ENCODE data around the gene SCYL1. TPM values are rescaled to one million over a fixed set of nuclear protein-coding genes. Genes with fewer than 3 reads are reported as not detected.

The SCYL1 gene
- total RNA-seq, 1 experiment from 2014 or later: 70.9 TPM

- POLR2A ChIA-PET: interaction anchor here (1.1 to 30.1 kb wide), 21 partner anchors 10 to 186 kb away, joined by 3 to 2994 read pairs (median 7); partner anchors contain the start of genes DPF2, FAM89B, FRMD8 and MALAT1
- H3K36me3 Mint-ChIP-seq (ENCODE audit: insufficient read depth, unreplicated experiment): no peaks in the 10 kb centered on the region
- H3K4me3 Mint-ChIP-seq (ENCODE audit: unreplicated experiment): no peak overlapping the region
- H3K27me3 Mint-ChIP-seq (ENCODE audit: insufficient read depth, unreplicated experiment): no peaks in the 10 kb centered on the region
- BruUV-seq (replicated peaks): no TSS peak
- intact Hi-C loops (cut with micrococcal nuclease): no loop called here
- CTCF ChIA-PET: interaction anchor here (1.0 to 1.8 kb wide), 3 partner anchors 9 to 122 kb away, joined by 5 to 7 read pairs (median 6); no protein-coding TSS in a partner anchor
- TF ChIP-seq CTCF (IDR thresholded peaks at IDR 0.05; ENCODE audit: unreplicated experiment): no peak
- peak; percentile 41 for DNase-seq (ENCODE audit: unreplicated experiment)
- H3K4me1 Mint-ChIP-seq (ENCODE audit: insufficient read depth, unreplicated experiment): peaks cover 13% of the 10 kb centered on the region
- no peak overlapping the region for H3K27ac Mint-ChIP-seq (ENCODE audit: low read depth, unreplicated experiment)
- no peaks in the 10 kb centered on the region for H3K9me3 Mint-ChIP-seq (ENCODE audit: unreplicated experiment)
Observed at GRCh38 chr11:65501472-65502273, 23.2 kb upstream of the SCYL1 start.

GRCh38 chr11:65502274-65502554 lies 22.7 kb upstream of the SCYL1 start:
- ChIA-PET CTCF (interaction anchor here (0.7 to 1.8 kb wide), 3 partner anchors 9 to 123 kb away, joined by 4 to 7 read pairs (median 6); no protein-coding TSS in a partner anchor), POLR2A (interaction anchor here (0.6 to 30.1 kb wide), 21 partner anchors 11 to 169 kb away, joined by 3 to 2994 read pairs (median 7); partner anchors contain the start of genes DPF2, FAM89B, FRMD8 and MALAT1)
- no peak for TF ChIP-seq CTCF (IDR thresholded peaks at IDR 0.05; ENCODE audit: unreplicated experiment)
- Mint-ChIP-seq H3K27me3 (ENCODE audit: insufficient read depth, unreplicated experiment) (no peaks in the 10 kb centered on the region), H3K36me3 (ENCODE audit: insufficient read depth, unreplicated experiment) (no peaks in the 10 kb centered on the region), H3K27ac (ENCODE audit: low read depth, unreplicated experiment) (no peak overlapping the region), H3K4me1 (ENCODE audit: insufficient read depth, unreplicated experiment) (peaks cover 9% of the 10 kb centered on the region), H3K4me3 (ENCODE audit: unreplicated experiment) (no peak overlapping the region), H3K9me3 (ENCODE audit: unreplicated experiment) (no peaks in the 10 kb centered on the region)
- BruUV-seq (replicated peaks): no TSS peak
- intact Hi-C loops (cut with micrococcal nuclease): no loop called here
- no peak for DNase-seq (ENCODE audit: unreplicated experiment)

GRCh38 chr11:65502555-65503367 lies 22.1 kb upstream of the SCYL1 start:
- H3K4me3 Mint-ChIP-seq (ENCODE audit: unreplicated experiment): no peak overlapping the region
- BruUV-seq (replicated peaks): no TSS peak
- H3K27me3 Mint-ChIP-seq (ENCODE audit: insufficient read depth, unreplicated experiment): no peaks in the 10 kb centered on the region
- H3K9me3 Mint-ChIP-seq (ENCODE audit: unreplicated experiment): no peaks in the 10 kb centered on the region
- TF ChIP-seq CTCF (IDR thresholded peaks at IDR 0.05; ENCODE audit: unreplicated experiment): no peak
- peaks cover 13% of the 10 kb centered on the region for H3K4me1 Mint-ChIP-seq (ENCODE audit: insufficient read depth, unreplicated experiment)
- H3K27ac Mint-ChIP-seq (ENCODE audit: low read depth, unreplicated experiment): no peak overlapping the region
- CTCF ChIA-PET: interaction anchor here (0.7 to 1.8 kb wide), 3 partner anchors 10 to 123 kb away, joined by 4 to 7 read pairs (median 6); no protein-coding TSS in a partner anchor
- no peaks in the 10 kb centered on the region for H3K36me3 Mint-ChIP-seq (ENCODE audit: insufficient read depth, unreplicated experiment)
- intact Hi-C loops (cut with micrococcal nuclease): no loop called here
- DNase-seq (ENCODE audit: unreplicated experiment): peak; percentile 40
- POLR2A ChIA-PET: interaction anchor here (0.6 to 30.1 kb wide), 23 partner anchors 11 to 229 kb away, joined by 3 to 2994 read pairs (median 7); partner anchors contain the start of genes DPF2, FAM89B, FRMD8 and MALAT1

All from MCF 10A (cell line).